Measurements from ENCODE around the gene COQ7.

Gene COQ7

GRCh38 chr16:19067349-19068236 is at the start of gene COQ7:
Gene COQ7, plus strand, starts transcription at chr16:19067614. Its CDS starts 51 bp downstream, at chr16:19067665.
- peak; percentile 97 for DNase-seq

GRCh38 chr16:19020689-19021088 is 46.7 kb upstream of the COQ7 start:
- no peak for DNase-seq

- DNase-seq: no peak
These were observed 45.7 kb upstream of the COQ7 start for GRCh38 chr16:19021747-19022146.

GRCh38 chr16:19027416-19027815 is 40.0 kb upstream of the COQ7 start:
- DNase-seq: no peak

GRCh38 chr16:19029980-19030379 is 37.4 kb upstream of the COQ7 start:
- DNase-seq: no peak

- no peak for DNase-seq
These were observed 35.7 kb upstream of the COQ7 start for GRCh38 chr16:19031738-19032137.

- DNase-seq: no peak
These were observed 33.7 kb upstream of the COQ7 start for GRCh38 chr16:19033761-19034160.

GRCh38 chr16:19040400-19040799 is 27.0 kb upstream of the COQ7 start:
- no peak for DNase-seq

GRCh38 chr16:19044769-19045168 is 22.6 kb upstream of the COQ7 start:
- no peak for DNase-seq

- DNase-seq: no peak
These were observed 21.4 kb upstream of the COQ7 start for GRCh38 chr16:19046062-19046461.

GRCh38 chr16:19062706-19063105 is 4.7 kb upstream of the COQ7 start:
- DNase-seq: no peak

- DNase-seq: peak; percentile 5
These were observed 446 bp upstream of the COQ7 start for GRCh38 chr16:19066988-19067348.

GRCh38 chr16:19068237-19068815 is 912 bp downstream of the COQ7 start:
- no peak for DNase-seq

GRCh38 chr16:19071811-19072777 is 4.7 kb downstream of the COQ7 start:
- DNase-seq: peak; percentile 58

- DNase-seq: no peak
These were observed 5.9 kb downstream of the COQ7 start for GRCh38 chr16:19073344-19073743.

- DNase-seq: no peak
These were observed 6.4 kb downstream of the COQ7 start for GRCh38 chr16:19073863-19074262.

GRCh38 chr16:19075511-19075910 is 8.1 kb downstream of the COQ7 start:
- DNase-seq: no peak

- DNase-seq: no peak
These were observed 10.5 kb downstream of the COQ7 start for GRCh38 chr16:19077879-19078278.

GRCh38 chr16:19083670-19084069 is 16.3 kb downstream of the COQ7 start:
- no peak for DNase-seq

GRCh38 chr16:19084139-19084538 is 16.7 kb downstream of the COQ7 start:
- DNase-seq: no peak

GRCh38 chr16:19084879-19085278 is 17.5 kb downstream of the COQ7 start:
- no peak for DNase-seq

- no peak for DNase-seq
These were observed 18.3 kb downstream of the COQ7 start for GRCh38 chr16:19085679-19086200.
